AG04450 (cell line): ENCODE results near the gene NRM. TPM values are rescaled to one million over a fixed set of nuclear protein-coding genes. Genes with fewer than 3 reads are reported as not detected.
"Not testable (repeated sequence)": the region's sequence is repeated elsewhere in the genome, so short reads cannot be mapped to it uniquely, and the experiment has no call there.

Experiments used
- CTCF ChIA-PET: fragments of 300-600, 350-600 bp; formaldehyde crosslinking; extraction: SDS; loops from one replicate; lab custom pipeline; 2022; ENCODE audit warnings: antibody characterized with exemption, inconsistent platforms; lab: Charles Lee
- POLR2A ChIA-PET: fragments of 350-600 bp; formaldehyde crosslinking; extraction: SDS; loops from one replicate; lab custom pipeline; 2021; ENCODE audit warnings: antibody characterized with exemption, inconsistent platforms; lab: Yijun Ruan, JAX
- DNase-seq: peaks from one replicate; pipeline ENCODE4 v3.0.0-alpha.2; 2011; ENCODE audit warnings: low read depth, low spot score
- H3K27ac ChIP-seq: one replicate; pipeline ENCODE4 v1.5.1; 2012; ENCODE audit warnings: low read depth, low read length, control low read depth
- H3K27me3 ChIP-seq: one replicate; pipeline ENCODE4 v1.6.0; 2012; ENCODE audit warnings: low read length; ENCODE audit not compliant: control insufficient read depth, insufficient read depth
- H3K4me3 ChIP-seq: 2 replicates; pipeline ENCODE4 v1.5.1; 2011; ENCODE audit warnings: mild to moderate bottlenecking, low read depth, low read length, control low read depth
- H3K9me3 ChIP-seq: 2 replicates; pipeline ENCODE4 v1.5.1; 2012; ENCODE audit warnings: low read length; ENCODE audit not compliant: control insufficient read depth, insufficient read depth
- polyA plus RNA-seq: library from polyadenylated mRNA; depleted of rRNA; stranded (reverse); fragments of >200 nt; gene quantifications from 2 replicates; pipeline ENCODE4 v1.2.3, GENCODE V29; 2011
- TF ChIP-seq, protein P1 (sequence below): IDR thresholded peaks from 2 replicates; pipeline ENCODE4 v1.5.1; 2011; ENCODE audit warnings: low read depth, low read length, control low read depth, inconsistent platforms

NRM gene
- polyA plus RNA-seq, 1 experiment: 14.6 TPM

DNA sequence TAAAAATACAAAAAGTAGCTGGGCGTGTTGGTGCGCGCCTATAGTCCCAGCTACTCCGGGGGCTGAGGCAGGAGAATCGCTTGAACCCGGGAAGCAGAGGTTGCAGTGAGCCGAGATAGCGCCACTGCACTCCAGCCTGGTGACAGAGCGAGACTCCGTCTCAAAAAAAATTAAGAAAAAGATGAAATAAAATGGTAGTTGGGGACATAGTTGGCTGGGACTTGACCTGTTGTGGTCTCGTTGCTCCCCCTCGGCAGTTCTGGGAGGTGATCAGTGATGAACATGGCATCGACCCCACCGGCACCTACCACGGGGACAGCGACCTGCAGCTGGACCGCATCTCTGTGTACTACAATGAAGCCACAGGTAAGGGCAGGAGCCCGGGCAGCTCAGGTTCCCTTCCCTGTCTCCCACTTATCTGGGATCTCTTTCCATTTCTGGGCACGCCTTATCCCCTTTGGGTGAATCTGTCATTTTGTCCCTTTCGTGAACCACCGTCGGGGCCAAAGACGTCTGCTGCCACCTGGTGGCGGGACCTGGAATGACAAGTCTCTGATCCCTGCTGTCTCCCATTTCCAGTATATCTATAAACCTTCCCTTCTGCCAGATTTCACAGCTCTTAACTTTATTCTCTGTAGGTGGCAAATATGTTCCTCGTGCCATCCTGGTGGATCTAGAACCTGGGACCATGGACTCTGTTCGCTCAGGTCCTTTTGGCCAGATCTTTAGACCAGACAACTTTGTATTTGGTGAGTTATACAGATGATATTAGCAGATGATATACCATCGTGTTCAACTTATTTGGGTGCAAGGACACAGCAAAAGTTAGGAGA lies 31.7 kb upstream of the NRM start:
- DNase-seq: no peak
- Histone ChIP-seq H3K9me3 (no peaks in the 10 kb centered on the region), H3K4me3 (peak overlapping the region; percentile 75), H3K27ac (peak overlapping the region; percentile 81), H3K27me3 (no peaks in the 10 kb centered on the region)
- ChIA-PET POLR2A (interaction anchor here (0.5 to 4.9 kb wide), 9 partner anchors 8 to 1078 kb away, joined by 3 to 43 read pairs (median 5); partner anchors contain the start of genes MRPS18B and NRM), CTCF (interaction anchor here (0.5 to 5.0 kb wide), 24 partner anchors 9 to 1532 kb away, joined by 3 to 105 read pairs (median 4); partner anchors contain the start of genes DHX16, FLOT1, NRM and VARS2)
- TF ChIP-seq, protein P1, sequence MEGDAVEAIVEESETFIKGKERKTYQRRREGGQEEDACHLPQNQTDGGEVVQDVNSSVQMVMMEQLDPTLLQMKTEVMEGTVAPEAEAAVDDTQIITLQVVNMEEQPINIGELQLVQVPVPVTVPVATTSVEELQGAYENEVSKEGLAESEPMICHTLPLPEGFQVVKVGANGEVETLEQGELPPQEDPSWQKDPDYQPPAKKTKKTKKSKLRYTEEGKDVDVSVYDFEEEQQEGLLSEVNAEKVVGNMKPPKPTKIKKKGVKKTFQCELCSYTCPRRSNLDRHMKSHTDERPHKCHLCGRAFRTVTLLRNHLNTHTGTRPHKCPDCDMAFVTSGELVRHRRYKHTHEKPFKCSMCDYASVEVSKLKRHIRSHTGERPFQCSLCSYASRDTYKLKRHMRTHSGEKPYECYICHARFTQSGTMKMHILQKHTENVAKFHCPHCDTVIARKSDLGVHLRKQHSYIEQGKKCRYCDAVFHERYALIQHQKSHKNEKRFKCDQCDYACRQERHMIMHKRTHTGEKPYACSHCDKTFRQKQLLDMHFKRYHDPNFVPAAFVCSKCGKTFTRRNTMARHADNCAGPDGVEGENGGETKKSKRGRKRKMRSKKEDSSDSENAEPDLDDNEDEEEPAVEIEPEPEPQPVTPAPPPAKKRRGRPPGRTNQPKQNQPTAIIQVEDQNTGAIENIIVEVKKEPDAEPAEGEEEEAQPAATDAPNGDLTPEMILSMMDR: peak; percentile 94

DNA sequence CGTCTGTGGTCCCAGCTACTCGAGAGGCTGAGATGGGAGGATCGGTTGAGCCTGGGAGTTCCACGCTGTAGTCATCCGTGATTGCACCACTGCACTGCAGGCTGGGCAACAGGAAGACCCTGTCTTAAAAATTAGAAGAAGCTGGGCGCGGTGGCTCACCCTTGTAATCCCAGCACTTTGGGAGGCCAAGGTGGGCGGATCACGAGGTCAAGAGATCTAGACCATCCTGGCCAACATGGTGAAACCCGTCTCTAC lies 31.2 kb upstream of the NRM start:
- CTCF ChIA-PET: interaction anchor here (0.5 to 5.0 kb wide), 20 partner anchors 10 to 1533 kb away, joined by 3 to 105 read pairs (median 5); partner anchors contain the start of genes DHX16 and VARS2
- peak overlapping the region; percentile 81 for H3K27ac ChIP-seq
- not testable (repeated sequence) for DNase-seq, H3K9me3 ChIP-seq, H3K27me3 ChIP-seq
- peak overlapping the region; percentile 75 for H3K4me3 ChIP-seq
- POLR2A ChIA-PET: interaction anchor here (0.6 to 4.9 kb wide), 12 partner anchors 9 to 107 kb away, joined by 3 to 43 read pairs (median 4); partner anchors contain the start of genes DHX16, IER3 and NRM

DNA sequence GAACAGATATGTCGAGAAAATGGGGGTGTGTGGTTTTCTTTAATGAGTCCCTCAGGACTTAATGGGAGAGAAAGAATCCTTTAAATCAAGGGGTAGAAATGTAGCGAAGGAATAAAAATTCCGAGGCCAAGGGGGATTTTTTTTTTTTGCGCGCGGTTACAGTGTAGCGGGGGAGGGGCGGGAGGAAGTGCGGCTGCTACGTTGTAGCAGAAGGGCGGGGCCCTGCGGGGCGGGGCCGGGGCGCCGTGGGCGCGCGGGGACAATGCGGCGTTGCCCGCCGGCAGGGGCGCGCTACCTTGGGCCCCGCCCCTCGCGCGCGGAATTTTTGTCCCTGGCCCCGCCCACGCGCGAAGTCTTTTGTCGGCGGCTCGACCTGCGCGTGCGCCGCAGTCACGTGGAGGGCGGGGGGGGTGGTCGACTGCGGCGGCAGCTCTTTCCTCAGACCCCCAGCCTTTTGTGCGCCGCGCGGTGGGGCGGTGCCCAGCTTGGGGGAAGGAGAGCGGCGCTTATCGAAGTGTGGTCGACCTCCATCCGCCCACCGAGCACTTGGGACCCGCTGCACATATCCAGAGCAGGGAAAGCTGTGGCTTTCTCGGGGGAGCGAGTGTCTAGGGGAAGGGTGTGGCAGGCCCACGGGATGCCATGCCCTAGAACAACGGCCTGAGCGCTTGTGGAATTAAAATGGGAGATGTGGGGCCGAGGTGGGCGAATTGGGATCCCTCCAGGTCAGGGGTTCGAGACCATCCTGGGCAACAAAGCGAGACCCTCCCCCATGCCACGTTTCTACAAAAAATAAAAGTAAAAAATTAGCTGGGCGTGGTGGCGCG lies 30.6 kb upstream of the NRM start:
- peak overlapping the region; percentile 94 for H3K27ac ChIP-seq
- no peaks in the 10 kb centered on the region for H3K9me3 ChIP-seq
- TF ChIP-seq, protein P1: 0 out of 2 replicates have a peak, but pooled peaks have one; percentile 25
- peak; percentile 78 for DNase-seq
- no peaks in the 10 kb centered on the region for H3K27me3 ChIP-seq
- ChIA-PET POLR2A (interaction anchor here (0.7 to 4.9 kb wide), 12 partner anchors 9 to 107 kb away, joined by 3 to 43 read pairs (median 4); partner anchors contain the start of genes DHX16, IER3 and NRM), CTCF (interaction anchor here (0.6 to 5.0 kb wide), 17 partner anchors 10 to 1533 kb away, joined by 3 to 105 read pairs (median 5); partner anchors contain the start of genes DHX16 and VARS2)
- peak overlapping the region; percentile 85 for H3K4me3 ChIP-seq

DNA sequence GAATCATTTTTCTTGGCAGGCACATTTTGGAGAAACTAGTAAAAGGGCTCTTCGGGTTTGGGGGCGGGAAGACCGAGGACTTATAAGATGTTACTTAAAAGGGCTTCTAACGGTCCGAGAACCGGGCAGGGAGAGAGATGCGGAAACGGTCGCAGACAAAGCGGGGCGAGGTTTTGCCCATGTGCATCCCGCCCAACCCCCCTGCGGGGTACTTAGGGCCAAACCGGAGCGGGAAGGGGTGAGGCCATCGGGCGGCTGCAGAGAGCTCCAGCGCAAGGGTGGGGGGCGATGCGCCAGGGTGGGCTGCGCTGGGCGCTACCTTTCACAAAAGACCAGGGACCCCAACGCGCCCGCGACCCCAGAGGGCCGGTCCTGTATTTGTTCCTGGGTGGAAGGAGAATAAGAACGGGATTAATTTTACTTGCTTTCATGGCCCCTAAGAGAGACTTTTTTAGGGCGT lies 30.0 kb upstream of the NRM start:
- Histone ChIP-seq H3K27me3 (no peaks in the 10 kb centered on the region), H3K27ac (peak overlapping the region; percentile 94), H3K9me3 (no peaks in the 10 kb centered on the region), H3K4me3 (peak overlapping the region; percentile 85)
- TF ChIP-seq, protein P1: no peak
- DNase-seq: no peak
- ChIA-PET POLR2A (interaction anchor here (1.1 to 4.9 kb wide), 9 partner anchors 10 to 106 kb away, joined by 3 to 43 read pairs (median 6); partner anchors contain the start of genes DHX16, IER3 and NRM), CTCF (interaction anchor here (0.6 to 5.0 kb wide), 4 partner anchors 40 to 1255 kb away, joined by 3 to 105 read pairs (median 4); no protein-coding TSS in a partner anchor)
